HL-60 (cell line): ENCODE data around the gene TRIM13.

Experiments used
- CTCF ChIP-seq: IDR thresholded peaks from one replicate; pipeline ENCODE4 v1.5.1; 2011; ENCODE audit warnings: low read length, control low read depth, inconsistent platforms; ENCODE audit not compliant: insufficient read depth
- GABPA ChIP-seq: IDR thresholded peaks from 2 replicates; pipeline ENCODE4 v1.6.1; 2012; ENCODE audit warnings: low read depth

- no peak for TF ChIP-seq CTCF
- TF ChIP-seq GABPA = no peak
These were observed 18.9 kb downstream of the TRIM13 start for GRCh38 chr13:50015750-50016149.
